Measurements from ENCODE around the gene DMD. TPM values are rescaled to one million over a fixed set of nuclear protein-coding genes. Genes with fewer than 3 reads are reported as not detected.

DMD gene
- total RNA-seq: 132 TPM

GRCh38 chrX:33211356-33212260 lies at the start of gene DMD:
DMD (minus strand) TSS chrX:33211549; CDS start chrX:33211312, 237 bp downstream.

GRCh38 chrX:31071725-31072124 lies 2139.6 kb downstream of the DMD start, which contains the start of gene FTHL17:
FTHL17 (minus strand) TSS chrX:31072041; CDS start chrX:31071953, 88 bp downstream.

Measured in camera-type eye (tissue), 1 donor.